NCI-H2029 treated with DMSO at 0.1 percent for 48 hours (cell line): Measurements from ENCODE around the gene MISP.

Source experiments
- DNase-seq: peaks from one replicate; lab custom pipeline; 2025; lab: John Stamatoyannopoulos, UW

Gene MISP

DNA sequence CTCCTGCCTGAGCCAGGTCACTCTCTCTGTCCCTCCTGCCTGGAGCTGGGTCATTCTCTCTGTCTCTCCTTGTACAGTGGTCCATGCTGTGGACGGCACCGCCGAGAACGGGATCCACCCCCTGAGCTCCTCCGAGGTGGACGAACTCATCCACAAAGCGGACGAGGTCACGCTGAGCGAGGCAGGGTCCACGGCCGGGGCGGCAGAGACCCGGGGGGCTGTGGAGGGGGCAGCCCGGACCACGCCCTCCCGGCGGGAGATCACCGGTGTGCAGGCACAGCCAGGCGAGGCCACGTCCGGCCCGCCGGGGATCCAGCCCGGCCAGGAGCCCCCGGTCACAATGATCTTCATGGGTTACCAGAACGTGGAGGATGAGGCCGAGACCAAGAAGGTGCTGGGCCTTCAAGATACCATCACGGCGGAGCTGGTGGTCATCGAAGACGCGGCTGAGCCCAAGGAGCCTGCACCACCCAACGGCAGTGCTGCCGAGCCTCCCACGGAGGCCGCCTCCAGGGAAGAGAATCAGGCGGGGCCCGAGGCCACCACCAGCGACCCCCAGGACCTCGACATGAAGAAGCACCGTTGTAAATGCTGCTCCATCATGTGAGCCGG is 4.6 kb upstream of the MISP start:
- no peak for DNase-seq

GRCh38 chr19:746956-747355 is 4.0 kb upstream of the MISP start:
- no peak for DNase-seq

- no peak for DNase-seq
These were observed 3.3 kb upstream of the MISP start for GRCh38 chr19:747432-748273.

GRCh38 chr19:748274-748598 is 2.7 kb upstream of the MISP start:
- DNase-seq = no peak

- DNase-seq = no peak
These were observed 1.1 kb upstream of the MISP start for GRCh38 chr19:749811-750210.

DNA sequence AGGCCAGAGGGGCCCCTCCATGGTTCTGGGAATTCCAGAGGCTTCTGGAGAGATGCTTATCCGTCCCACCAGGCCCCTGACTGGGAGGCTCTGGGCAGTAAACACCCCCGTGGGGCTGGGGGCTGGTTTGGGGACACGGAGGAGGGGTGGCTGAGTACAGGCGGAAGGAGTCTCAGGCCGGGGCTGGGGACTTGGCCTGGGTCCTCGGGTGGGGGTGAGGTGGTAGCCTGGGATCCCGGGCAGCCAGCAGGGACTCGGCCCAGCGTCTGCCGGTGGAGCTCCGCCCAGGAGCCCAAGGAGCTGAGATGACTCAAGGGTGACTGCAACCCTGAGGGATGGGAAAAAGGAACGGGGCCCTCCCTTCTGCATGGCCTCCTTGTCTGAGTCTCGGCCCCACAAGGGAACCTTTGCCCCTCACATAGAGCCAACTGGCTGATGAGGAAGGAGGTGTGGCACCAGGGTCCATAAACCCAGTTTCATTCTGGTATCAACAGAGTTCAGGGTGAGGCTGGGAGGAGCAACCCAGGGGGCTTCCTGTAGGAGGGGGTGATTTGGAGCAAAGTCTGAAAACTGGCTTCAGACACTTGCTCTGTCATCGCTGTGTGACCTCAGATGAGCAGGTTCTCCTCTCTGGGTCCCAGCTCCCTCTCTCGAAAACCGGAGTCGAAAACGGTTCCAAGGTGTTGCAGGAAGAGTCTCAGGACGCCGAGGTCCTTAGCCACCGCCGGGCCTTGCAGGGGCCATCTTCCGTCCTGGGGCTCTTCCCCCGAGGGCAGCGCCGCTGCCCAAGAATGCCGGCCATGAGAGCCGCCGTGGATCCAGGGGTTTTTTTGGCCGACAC is 809 bp downstream of the MISP start:
- DNase-seq = no peak

- no peak for DNase-seq
These were observed 2.0 kb downstream of the MISP start for GRCh38 chr19:752652-753517.

DNA sequence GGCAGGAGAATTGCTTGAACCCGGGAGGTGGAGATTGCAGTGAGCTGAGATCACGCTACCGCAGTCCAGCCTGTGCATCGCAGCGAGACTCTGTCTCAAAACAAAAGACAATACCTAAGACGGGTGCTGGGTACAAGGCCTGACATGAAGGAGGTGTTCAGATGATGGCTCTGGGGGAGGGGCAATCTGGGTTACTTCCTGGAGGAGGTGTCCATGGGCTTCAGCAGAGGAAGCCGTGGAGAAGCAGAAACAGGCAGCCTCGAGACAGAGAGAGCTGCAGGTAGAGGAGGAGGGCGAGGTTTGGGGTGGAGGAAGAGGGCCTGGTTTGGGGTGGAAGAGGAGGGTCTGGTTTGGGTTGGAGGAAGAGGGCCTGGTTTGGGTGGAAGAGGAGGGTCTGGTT is 3.6 kb downstream of the MISP start:
- DNase-seq = no peak

- DNase-seq = no peak
These were observed 4.2 kb downstream of the MISP start for GRCh38 chr19:755063-755462.

DNA sequence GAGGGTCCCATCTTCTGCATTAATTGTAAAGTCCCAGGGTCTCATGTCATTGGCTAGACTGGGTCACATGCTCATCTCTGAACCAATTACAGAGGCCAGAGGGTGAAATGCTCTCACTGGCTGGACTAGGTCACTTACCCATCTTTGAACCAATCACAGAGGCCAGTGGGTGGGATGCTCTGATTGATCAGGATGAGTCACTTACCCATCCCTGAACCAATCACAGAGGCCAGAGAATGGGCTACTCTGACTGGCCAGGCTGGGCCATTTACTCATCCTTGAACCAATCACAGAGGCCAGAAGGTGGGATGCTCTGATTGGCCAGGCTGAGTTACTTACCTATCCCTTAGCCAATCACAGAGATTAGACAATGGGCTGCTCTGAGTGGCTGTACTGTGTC is 5.3 kb downstream of the MISP start:
- DNase-seq = no peak

DNA sequence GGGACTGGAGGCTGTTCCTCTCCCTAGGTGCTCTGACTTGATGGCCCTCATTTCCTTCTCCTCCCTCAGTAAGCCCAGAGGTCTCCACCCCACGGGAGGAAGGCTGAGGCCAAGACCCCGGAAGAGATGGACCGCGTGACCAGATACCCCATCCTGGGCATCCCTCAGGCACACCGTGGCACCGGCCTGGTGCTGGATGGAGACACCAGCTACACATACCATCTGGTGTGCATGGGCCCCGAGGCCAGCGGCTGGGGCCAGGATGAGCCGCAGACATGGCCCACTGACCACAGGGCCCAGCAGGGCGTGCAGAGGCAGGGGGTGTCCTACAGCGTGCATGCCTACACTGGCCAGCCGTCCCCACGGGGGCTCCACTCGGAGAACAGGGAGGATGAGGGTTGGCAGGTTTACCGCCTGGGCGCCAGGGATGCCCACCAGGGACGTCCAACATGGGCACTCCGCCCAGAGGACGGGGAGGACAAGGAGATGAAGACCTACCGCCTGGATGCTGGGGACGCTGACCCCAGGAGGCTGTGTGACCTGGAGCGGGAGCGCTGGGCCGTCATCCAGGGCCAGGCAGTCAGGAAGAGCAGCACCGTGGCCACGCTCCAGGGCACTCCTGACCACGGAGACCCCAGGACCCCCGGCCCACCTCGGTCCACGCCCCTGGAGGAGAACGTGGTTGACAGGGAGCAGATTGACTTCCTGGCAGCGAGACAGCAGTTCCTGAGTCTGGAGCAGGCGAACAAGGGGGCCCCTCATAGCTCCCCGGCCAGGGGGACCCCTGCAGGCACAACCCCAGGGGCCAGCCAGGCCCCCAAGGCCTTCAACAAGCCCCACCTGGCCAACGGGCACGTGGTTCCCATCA is 6.1 kb downstream of the MISP start:
- no peak for DNase-seq

DNA sequence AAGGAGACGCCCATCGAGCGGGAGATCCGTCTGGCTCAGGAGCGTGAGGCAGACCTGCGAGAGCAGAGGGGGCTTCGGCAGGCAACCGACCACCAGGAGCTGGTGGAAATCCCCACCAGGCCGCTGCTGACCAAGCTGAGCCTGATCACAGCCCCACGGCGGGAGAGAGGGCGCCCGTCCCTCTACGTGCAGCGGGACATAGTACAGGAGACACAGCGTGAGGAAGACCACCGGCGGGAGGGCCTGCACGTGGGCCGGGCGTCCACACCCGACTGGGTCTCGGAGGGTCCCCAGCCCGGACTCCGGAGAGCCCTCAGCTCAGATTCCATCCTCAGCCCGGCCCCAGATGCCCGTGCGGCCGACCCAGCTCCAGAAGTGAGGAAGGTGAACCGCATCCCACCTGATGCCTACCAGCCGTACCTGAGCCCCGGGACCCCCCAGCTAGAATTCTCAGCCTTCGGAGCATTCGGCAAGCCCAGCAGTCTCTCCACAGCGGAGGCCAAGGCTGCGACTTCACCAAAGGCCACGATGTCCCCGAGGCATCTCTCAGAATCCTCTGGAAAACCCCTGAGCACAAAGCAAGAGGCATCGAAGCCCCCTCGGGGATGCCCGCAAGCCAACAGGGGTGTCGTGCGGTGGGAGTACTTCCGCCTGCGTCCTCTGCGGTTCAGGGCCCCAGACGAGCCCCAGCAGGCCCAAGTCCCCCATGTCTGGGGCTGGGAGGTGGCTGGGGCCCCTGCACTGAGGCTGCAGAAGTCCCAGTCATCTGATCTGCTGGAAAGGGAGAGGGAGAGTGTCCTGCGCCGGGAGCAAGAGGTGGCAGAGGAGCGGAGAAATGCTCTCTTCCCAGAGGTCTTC is 7.1 kb downstream of the MISP start:
- DNase-seq = no peak

- DNase-seq = no peak
These were observed 12.3 kb downstream of the MISP start for GRCh38 chr19:763181-763580.

DNA sequence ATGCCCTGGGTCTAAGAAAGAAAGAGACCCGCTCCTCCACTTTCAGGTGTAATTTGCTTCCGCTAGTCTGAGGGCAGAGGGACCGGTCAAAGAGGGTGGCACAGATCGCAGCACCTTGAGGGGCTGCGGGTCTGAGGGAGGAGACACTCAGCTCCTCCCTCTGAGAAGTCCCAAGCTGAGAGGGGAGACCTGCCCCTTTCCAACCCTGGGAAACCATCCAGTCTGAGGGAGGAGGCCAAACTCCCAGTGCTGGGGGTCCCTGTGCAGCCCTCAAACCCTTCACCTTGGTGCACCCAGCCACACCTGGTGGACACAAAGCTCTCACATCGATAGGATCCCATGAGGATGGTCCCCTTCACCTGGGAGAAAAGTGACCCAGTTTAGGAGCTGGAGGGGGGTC is 13.0 kb downstream of the MISP start:
- DNase-seq = no peak

GRCh38 chr19:764301-764700 is 13.4 kb downstream of the MISP start:
- DNase-seq = no peak

DNA sequence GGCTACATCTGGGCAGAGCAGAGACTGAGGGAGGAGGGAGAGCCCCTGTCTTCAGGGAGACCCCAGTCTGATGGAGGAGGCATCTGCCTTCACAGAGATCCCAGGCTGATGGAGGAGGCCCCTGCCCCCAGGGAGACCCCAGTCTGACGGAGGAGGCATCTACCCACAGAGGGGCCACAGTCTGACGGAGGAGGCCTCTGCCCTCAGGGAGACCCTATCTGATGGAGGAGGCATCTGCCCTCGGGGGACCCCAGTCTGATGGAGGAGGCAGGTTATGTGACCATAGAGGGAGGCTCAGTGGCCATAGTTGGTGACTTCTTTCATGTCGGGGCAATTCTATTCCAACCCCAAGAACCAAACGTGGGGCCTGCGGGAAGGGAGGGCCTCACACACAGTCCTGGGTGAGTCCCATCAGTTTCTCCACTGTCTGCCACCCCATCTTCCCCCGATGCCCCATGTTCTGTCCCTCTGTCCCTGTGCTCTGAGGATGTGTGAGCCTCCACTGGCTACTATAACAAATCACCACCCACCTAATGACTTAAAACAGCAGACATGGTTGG is 14.3 kb downstream of the MISP start:
- DNase-seq = no peak

DNA sequence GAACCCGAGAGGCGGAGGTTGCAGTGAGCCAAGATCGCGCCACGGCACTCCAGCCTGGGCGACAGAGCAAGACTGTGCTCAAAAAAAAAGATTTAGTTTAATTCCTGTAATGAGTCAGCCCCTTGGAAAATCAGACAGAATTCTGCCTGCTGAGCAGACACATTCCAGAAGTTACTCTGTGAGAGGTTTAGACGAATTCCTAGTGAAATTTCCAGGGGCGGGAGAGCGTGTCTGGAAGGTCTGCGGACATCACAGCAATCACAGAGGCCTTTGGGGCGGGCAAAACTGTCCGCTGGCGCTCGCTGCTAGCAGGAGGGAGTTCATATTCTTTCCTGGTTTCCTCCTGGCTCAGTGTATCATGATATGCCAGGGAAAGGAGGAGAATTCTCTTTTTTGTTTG is 17.5 kb downstream of the MISP start:
- DNase-seq = no peak

DNA sequence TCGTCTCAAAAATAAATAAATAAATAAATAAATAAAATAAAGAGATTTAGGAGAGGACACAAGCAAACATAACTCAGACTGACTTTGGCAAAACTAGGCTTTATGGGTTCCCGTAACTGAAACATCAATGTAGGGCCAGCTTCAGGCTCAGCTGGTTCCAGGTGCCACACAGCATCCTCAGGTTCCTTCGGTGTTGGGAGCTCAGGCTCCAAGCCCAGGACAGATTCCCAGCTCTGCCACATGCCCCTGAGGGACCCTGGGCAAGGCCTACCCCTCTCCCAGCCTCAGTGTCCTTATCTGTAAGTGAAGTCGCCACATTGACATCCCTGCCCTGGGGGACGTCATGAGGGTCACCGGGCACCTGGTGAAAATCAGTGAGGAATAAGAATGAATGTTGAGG is 18.7 kb downstream of the MISP start:
- no peak for DNase-seq

GRCh38 chr19:771332-771785 is 20.4 kb downstream of the MISP start:
- DNase-seq = no peak

DNA sequence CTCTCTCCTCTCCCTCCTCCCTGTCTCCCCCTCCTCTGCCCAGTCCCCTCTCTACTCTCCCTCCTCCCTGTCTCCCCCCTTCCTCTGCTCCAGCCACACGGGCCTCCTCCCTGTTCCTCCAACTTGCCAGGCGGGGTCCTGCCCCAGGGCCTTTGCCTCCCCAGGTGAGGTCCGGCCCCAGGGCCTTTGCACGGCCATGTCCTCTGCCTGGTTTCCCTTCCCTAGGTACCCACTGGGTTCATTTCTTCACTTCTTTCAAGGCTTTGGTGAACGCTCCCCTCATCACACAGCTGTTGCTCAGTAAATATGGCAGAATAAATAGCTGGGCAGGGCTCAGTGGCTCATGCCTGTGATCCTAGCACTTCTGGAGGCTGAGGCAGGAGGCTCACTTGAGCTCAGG is 21.2 kb downstream of the MISP start:
- no peak for DNase-seq
